DND-41 (cell line): ENCODE measurements around the gene LYPD6B.

ENCODE experiments used
- ATAC-seq: fragments of 200-7000 bp; cut with Tn5 transposase; 3 replicates; pipeline ENCODE4 v1.9.1; 2021; ENCODE audit warnings: low read depth; ENCODE audit not compliant: insufficient read depth
- DNase-seq: peaks from one replicate; pipeline ENCODE4 v3.0.0-alpha.2; 2020
- H2AFZ ChIP-seq: 2 replicates; pipeline ENCODE4 v1.6.0; 2012; ENCODE audit warnings: low read depth, low read length
- H3K27ac ChIP-seq: 2 replicates; pipeline ENCODE4 v1.5.1; 2012; ENCODE audit warnings: low read length, inconsistent platforms
- H3K27me3 ChIP-seq: fragments of 200-600 bp; sonication (generic); 2 replicates; pipeline ENCODE4 v1.6.0; 2012; ENCODE audit warnings: low read length, mild to moderate bottlenecking, inconsistent platforms; ENCODE audit not compliant: insufficient read depth, poor library complexity
- H3K36me3 ChIP-seq: 2 replicates; pipeline ENCODE4 v1.5.1; 2012; ENCODE audit warnings: low read length, inconsistent platforms; ENCODE audit not compliant: insufficient read depth
- H3K4me1 ChIP-seq: 2 replicates; pipeline ENCODE4 v1.5.1; 2012; ENCODE audit warnings: mild to moderate bottlenecking, low read length; ENCODE audit not compliant: insufficient read depth
- H3K4me2 ChIP-seq: 2 replicates; pipeline ENCODE4 v1.6.0; 2012; ENCODE audit warnings: mild to moderate bottlenecking, moderate library complexity, low read length, inconsistent platforms; ENCODE audit not compliant: insufficient read depth
- H3K4me3 ChIP-seq, 2 experiments: fragments of 200-600 bp in 1 of 2; shearing (Covaris generic) in 1 of 2; 2 replicates each; pipeline ENCODE4 v1.5.1; 2012 to 2016; ENCODE audit warnings: inconsistent platforms in 2 of 2, low read length in 2 of 2, mild to moderate bottlenecking in 2 of 2, low read depth in 1 of 2, moderate library complexity in 1 of 2
- H3K79me2 ChIP-seq: 2 replicates; pipeline ENCODE4 v1.6.0; 2012; ENCODE audit warnings: low read length, inconsistent platforms; ENCODE audit not compliant: insufficient read depth
- H3K9ac ChIP-seq: 2 replicates; pipeline ENCODE4 v1.6.0; 2012; ENCODE audit warnings: low read depth, mild to moderate bottlenecking, inconsistent platforms, low read length, moderate library complexity
- H3K9me3 ChIP-seq: 2 replicates; pipeline ENCODE4 v1.5.1; 2012; ENCODE audit warnings: low read length, moderate library complexity, mild to moderate bottlenecking, inconsistent platforms; ENCODE audit not compliant: insufficient read depth, severe bottlenecking
- H4K20me1 ChIP-seq: 2 replicates; pipeline ENCODE4 v1.6.0; 2012; ENCODE audit warnings: low read length; ENCODE audit not compliant: insufficient read depth
- CTCF ChIP-seq: IDR thresholded peaks from 2 replicates; pipeline ENCODE4 v1.5.1; 2012; ENCODE audit warnings: borderline replicate concordance, low read length, moderate library complexity, mild to moderate bottlenecking; ENCODE audit not compliant: poor library complexity, severe bottlenecking; ENCODE audit errors: extremely low read depth
- EZH2 ChIP-seq: IDR thresholded peaks from 3 replicates; pipeline ENCODE4 v1.6.1; 2012; ENCODE audit warnings: borderline replicate concordance, low read depth, mild to moderate bottlenecking, moderate library complexity, low read length, inconsistent platforms; ENCODE audit not compliant: severe bottlenecking

LYPD6B gene

GRCh38 chr2:149191915-149192314 is 153.4 kb downstream of the LYPD6B start:
- Histone ChIP-seq H2AFZ (no peak overlapping the region), H3K79me2 (no peaks in the 10 kb centered on the region), H3K4me2 (no peak overlapping the region), H3K27me3 (peaks cover 3% of the 10 kb centered on the region), H3K9me3 (no peaks in the 10 kb centered on the region), H4K20me1 (no peaks in the 10 kb centered on the region), H3K4me1 (no peaks in the 10 kb centered on the region), H3K27ac (no peak overlapping the region), H3K4me3 (no peak overlapping the region), H3K9ac (no peak overlapping the region), H3K36me3 (no peaks in the 10 kb centered on the region)
- DNase-seq (no peak), ATAC-seq (no peak)
- TF ChIP-seq EZH2, result no peak
- no peak for TF ChIP-seq CTCF

GRCh38 chr2:149192427-149192826 is 153.9 kb downstream of the LYPD6B start:
- no peak overlapping the region for H3K4me3 ChIP-seq
- H3K9ac ChIP-seq, result no peak overlapping the region
- ATAC-seq, result no peak
- DNase-seq, result no peak
- no peaks in the 10 kb centered on the region for H4K20me1 ChIP-seq
- peaks cover 3% of the 10 kb centered on the region for H3K27me3 ChIP-seq
- H3K9me3 ChIP-seq, result no peaks in the 10 kb centered on the region
- no peak for TF ChIP-seq CTCF
- no peak for TF ChIP-seq EZH2
- H2AFZ ChIP-seq, result no peak overlapping the region
- H3K27ac ChIP-seq, result no peak overlapping the region
- no peaks in the 10 kb centered on the region for H3K4me1 ChIP-seq
- H3K36me3 ChIP-seq, result no peaks in the 10 kb centered on the region
- no peaks in the 10 kb centered on the region for H3K79me2 ChIP-seq
- no peak overlapping the region for H3K4me2 ChIP-seq

GRCh38 chr2:149200109-149200520 is 161.6 kb downstream of the LYPD6B start:
- Histone ChIP-seq H3K4me1 (no peaks in the 10 kb centered on the region), H3K79me2 (no peaks in the 10 kb centered on the region), H3K9me3 (no peaks in the 10 kb centered on the region), H3K4me3 (no peak overlapping the region), H3K27ac (no peak overlapping the region), H3K4me2 (no peak overlapping the region), H3K9ac (no peak overlapping the region), H4K20me1 (no peaks in the 10 kb centered on the region), H3K36me3 (no peaks in the 10 kb centered on the region), H2AFZ (no peak overlapping the region), H3K27me3 (peaks cover 4% of the 10 kb centered on the region)
- TF ChIP-seq CTCF (no peak), EZH2 (no peak)
- DNase-seq, result no peak
- no peak for ATAC-seq

GRCh38 chr2:149204686-149205085 is 166.2 kb downstream of the LYPD6B start:
- TF ChIP-seq CTCF (no peak), EZH2 (no peak)
- no peak overlapping the region for H3K4me2 ChIP-seq
- no peaks in the 10 kb centered on the region for H3K9me3 ChIP-seq
- H4K20me1 ChIP-seq, result no peaks in the 10 kb centered on the region
- H3K27me3 ChIP-seq, result peaks cover 6% of the 10 kb centered on the region
- H3K9ac ChIP-seq, result no peak overlapping the region
- H3K27ac ChIP-seq, result no peak overlapping the region
- no peaks in the 10 kb centered on the region for H3K36me3 ChIP-seq
- ATAC-seq (no peak), DNase-seq (no peak)
- no peak overlapping the region for H3K4me3 ChIP-seq
- H2AFZ ChIP-seq, result no peak overlapping the region
- no peaks in the 10 kb centered on the region for H3K4me1 ChIP-seq
- H3K79me2 ChIP-seq, result no peaks in the 10 kb centered on the region
